ENCODE data around the gene CDSN.

CDSN gene

DNA sequence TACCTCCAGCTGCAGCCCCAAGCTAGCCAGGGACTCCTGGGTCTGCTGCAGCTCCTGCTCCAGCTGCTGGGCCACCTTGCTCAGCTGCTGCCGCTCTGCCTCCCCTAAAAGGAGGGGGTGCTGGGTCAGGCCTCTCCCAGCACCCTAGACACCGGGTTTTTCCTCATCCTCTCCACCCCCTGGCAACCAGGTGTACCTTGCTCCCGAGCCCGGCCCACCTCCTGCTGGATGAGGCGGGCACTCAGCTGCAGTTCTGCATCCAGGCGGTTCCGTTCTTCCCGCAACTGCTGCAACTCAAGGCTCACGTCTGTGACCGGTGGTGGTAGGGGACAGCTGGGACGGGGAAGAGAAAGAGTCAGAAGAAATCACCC, 24.7 kb upstream of the CDSN start:
- no peak for DNase-seq
- Histone ChIP-seq H3K4me3 (ENCODE audit: low read depth, low read length) (no peak overlapping the region), H3K36me3 (replicated peaks) (no peaks in the 10 kb centered on the region), H3K27me3 (replicated peaks) (no peaks in the 10 kb centered on the region), H3K27ac (no peak overlapping the region)
- in situ Hi-C loops (cut with HindIII; ENCODE audit: low pct_ligation_motif_present, low sequenced_read_pairs): no loop called here
- TF ChIP-seq, protein P1, sequence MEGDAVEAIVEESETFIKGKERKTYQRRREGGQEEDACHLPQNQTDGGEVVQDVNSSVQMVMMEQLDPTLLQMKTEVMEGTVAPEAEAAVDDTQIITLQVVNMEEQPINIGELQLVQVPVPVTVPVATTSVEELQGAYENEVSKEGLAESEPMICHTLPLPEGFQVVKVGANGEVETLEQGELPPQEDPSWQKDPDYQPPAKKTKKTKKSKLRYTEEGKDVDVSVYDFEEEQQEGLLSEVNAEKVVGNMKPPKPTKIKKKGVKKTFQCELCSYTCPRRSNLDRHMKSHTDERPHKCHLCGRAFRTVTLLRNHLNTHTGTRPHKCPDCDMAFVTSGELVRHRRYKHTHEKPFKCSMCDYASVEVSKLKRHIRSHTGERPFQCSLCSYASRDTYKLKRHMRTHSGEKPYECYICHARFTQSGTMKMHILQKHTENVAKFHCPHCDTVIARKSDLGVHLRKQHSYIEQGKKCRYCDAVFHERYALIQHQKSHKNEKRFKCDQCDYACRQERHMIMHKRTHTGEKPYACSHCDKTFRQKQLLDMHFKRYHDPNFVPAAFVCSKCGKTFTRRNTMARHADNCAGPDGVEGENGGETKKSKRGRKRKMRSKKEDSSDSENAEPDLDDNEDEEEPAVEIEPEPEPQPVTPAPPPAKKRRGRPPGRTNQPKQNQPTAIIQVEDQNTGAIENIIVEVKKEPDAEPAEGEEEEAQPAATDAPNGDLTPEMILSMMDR (IDR thresholded peaks at IDR 0.05; ENCODE audit: low read depth, low read length, missing control alignments): no peak

DNA sequence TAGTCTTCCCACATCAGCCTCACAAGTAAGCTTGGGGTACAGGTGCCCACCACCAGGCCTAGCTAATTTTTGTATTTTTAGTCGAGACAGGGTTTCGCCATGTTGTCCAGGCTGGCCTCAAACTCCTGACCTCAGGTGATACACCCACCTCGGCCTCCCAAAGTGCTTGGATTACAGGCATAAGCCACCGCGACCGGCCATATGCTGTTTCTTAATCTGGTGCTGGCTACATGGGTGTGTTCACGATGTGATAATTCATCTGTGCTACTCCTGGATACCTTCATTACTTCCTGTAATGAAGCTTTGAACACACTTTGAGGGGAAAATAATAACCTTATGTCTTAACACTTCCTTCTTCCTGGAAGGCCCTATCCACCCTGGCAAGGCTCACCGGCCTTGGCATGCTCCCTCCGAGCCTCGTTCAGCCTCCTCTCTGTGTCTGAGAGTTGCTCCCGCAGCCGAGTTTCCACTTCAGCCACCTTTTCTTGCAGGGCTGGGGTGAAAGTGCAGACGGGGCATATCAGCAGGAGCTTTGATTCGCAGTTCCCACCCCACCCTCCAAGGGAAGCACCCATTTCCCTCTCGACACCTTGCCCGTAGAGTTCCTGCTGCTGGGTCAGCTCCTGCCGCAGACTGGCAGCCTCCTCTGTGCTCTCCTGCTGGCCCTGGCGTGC, 24.2 kb upstream of the CDSN start:
- in situ Hi-C loops (cut with HindIII; ENCODE audit: low pct_ligation_motif_present, low sequenced_read_pairs): no loop called here
- H3K36me3 ChIP-seq (replicated peaks): no peaks in the 10 kb centered on the region
- TF ChIP-seq, protein P1 (IDR thresholded peaks at IDR 0.05; ENCODE audit: low read depth, low read length, missing control alignments): no peak

GRCh38 chr6:31143148-31143547, 22.9 kb upstream of the CDSN start:
- H3K36me3 ChIP-seq (replicated peaks): no peaks in the 10 kb centered on the region
- H3K4me3 ChIP-seq (ENCODE audit: low read depth, low read length): no peak overlapping the region
- in situ Hi-C loops (cut with HindIII; ENCODE audit: low pct_ligation_motif_present, low sequenced_read_pairs): no loop called here
- DNase-seq: peak; percentile 42
- no peaks in the 10 kb centered on the region for H3K27me3 ChIP-seq (replicated peaks)
- TF ChIP-seq, protein P1 (IDR thresholded peaks at IDR 0.05; ENCODE audit: low read depth, low read length, missing control alignments): no peak
- H3K27ac ChIP-seq: no peak overlapping the region

More for the DNA sequence above, 24.2 kb upstream of the CDSN start:
- Histone ChIP-seq H3K4me3 (ENCODE audit: low read depth, low read length) (no peak overlapping the region), H3K27me3 (replicated peaks) (no peaks in the 10 kb centered on the region), H3K27ac (no peak overlapping the region)
- no peak for DNase-seq

- Histone ChIP-seq H3K36me3 (replicated peaks) (no peaks in the 10 kb centered on the region), H3K27me3 (replicated peaks) (no peaks in the 10 kb centered on the region), H3K27ac (no peak overlapping the region), H3K4me3 (ENCODE audit: low read depth, low read length) (no peak overlapping the region)
- in situ Hi-C loops (cut with HindIII; ENCODE audit: low pct_ligation_motif_present, low sequenced_read_pairs): no loop called here
- TF ChIP-seq, protein P1 (IDR thresholded peaks at IDR 0.05; ENCODE audit: low read depth, low read length, missing control alignments): no peak
- no peak for DNase-seq
Measured at GRCh38 chr6:31142361-31142761, 22.1 kb upstream of the CDSN start.

- Histone ChIP-seq H3K36me3 (replicated peaks) (no peaks in the 10 kb centered on the region), H3K27me3 (replicated peaks) (no peaks in the 10 kb centered on the region), H3K27ac (no peak overlapping the region), H3K4me3 (ENCODE audit: low read depth, low read length) (no peak overlapping the region)
- TF ChIP-seq, protein P1 (IDR thresholded peaks at IDR 0.05; ENCODE audit: low read depth, low read length, missing control alignments): no peak
- in situ Hi-C loops (cut with HindIII; ENCODE audit: low pct_ligation_motif_present, low sequenced_read_pairs): no loop called here
- DNase-seq: no peak
Measured at GRCh38 chr6:31140643-31141042, 20.4 kb upstream of the CDSN start.

GRCh38 chr6:31139599-31139998, 19.4 kb upstream of the CDSN start:
- no peak overlapping the region for H3K4me3 ChIP-seq (ENCODE audit: low read depth, low read length)
- TF ChIP-seq, protein P1 (IDR thresholded peaks at IDR 0.05; ENCODE audit: low read depth, low read length, missing control alignments): no peak
- no peaks in the 10 kb centered on the region for H3K27me3 ChIP-seq (replicated peaks)
- in situ Hi-C loops (cut with HindIII; ENCODE audit: low pct_ligation_motif_present, low sequenced_read_pairs): no loop called here
- H3K27ac ChIP-seq: no peak overlapping the region
- no peak for DNase-seq
- no peaks in the 10 kb centered on the region for H3K36me3 ChIP-seq (replicated peaks)
